H1 (cell line): Measurements from ENCODE around the gene CBLC. TPM values are rescaled to one million over a fixed set of nuclear protein-coding genes. Genes with fewer than 3 reads are reported as not detected.

Experiments
- ASH2L ChIP-seq: fragments of 200-600, 300-600 bp; sonication (generic); IDR thresholded peaks from one replicate; pipeline ENCODE4 v1.7.1; 2017; ENCODE audit warnings: low read length
- CEBPB ChIP-seq: IDR thresholded peaks from 2 replicates; pipeline ENCODE4 v1.6.1; 2012; ENCODE audit warnings: low read depth, low read length
- CTCF ChIP-seq, 3 experiments: IDR thresholded peaks; 1 replicate in 2 of 3; 2 replicates in 1 of 3; pipeline versions ENCODE4 v1.5.1 to v1.6.1; 2011; ENCODE audit warnings: low read length in 3 of 3, mild to moderate bottlenecking in 3 of 3, inconsistent platforms in 2 of 3, low read depth in 1 of 3, moderate library complexity in 1 of 3; ENCODE audit not compliant: insufficient read depth in 1 of 3; ENCODE audit errors: control extremely low read depth in 1 of 3
- EP300 ChIP-seq, 2 experiments: IDR thresholded peaks; 1 replicate in 1 of 2; 2 replicates in 1 of 2; pipeline ENCODE4 v1.6.1; 2011 to 2012; ENCODE audit warnings: low read depth in 2 of 2, low read length in 2 of 2, mild to moderate bottlenecking in 2 of 2, borderline replicate concordance in 1 of 2, inconsistent platforms in 1 of 2, moderate library complexity in 1 of 2
- KDM5A ChIP-seq: fragments of 200-600 bp; IDR thresholded peaks from 2 replicates; pipeline ENCODE4 v1.7.1; 2012; ENCODE audit warnings: mild to moderate bottlenecking, low read length, inconsistent platforms, mixed read lengths
- SIN3A ChIP-seq, 2 experiments: IDR thresholded peaks in 1 of 2; conservative IDR thresholded peaks in 1 of 2; 2 replicates each; pipeline ENCODE4 v1.6.1; 2011 to 2012; ENCODE audit warnings: low read length in 2 of 2, improper control_type of control experiment in 1 of 2, low read depth in 1 of 2, mild to moderate bottlenecking in 1 of 2
- TAF7 ChIP-seq: optimal IDR thresholded peaks from 2 replicates; pipeline ENCODE3; 2011; ENCODE audit warnings: low read depth, mild to moderate bottlenecking, inconsistent platforms, low read length, moderate library complexity, borderline replicate concordance
- TEAD4 ChIP-seq: IDR thresholded peaks from 2 replicates; pipeline ENCODE4 v1.6.1; 2012; ENCODE audit warnings: low read depth, low read length, inconsistent platforms, mixed read lengths
- polyA plus RNA-seq, 7 experiments: library from polyadenylated mRNA; depleted of rRNA in 3 of 7; stranded (reverse) in 5 of 7; unstranded in 2 of 7; fragments of >200 nt in 5 of 7; fragments of 200-250 nt in 2 of 7; gene quantifications; 1 replicate in 5 of 7; 2 replicates in 1 of 7; 4 replicates in 1 of 7; pipeline versions ENCODE4 v1.2.1 to v1.2.3, GENCODE V29; 2011 to 2013; ENCODE audit warnings: missing spikeins in 2 of 7, mixed read lengths in 2 of 7
- total RNA-seq: library from RNA; stranded (reverse); fragmentation: NEBNext Ultra II Directional; extraction: Animal tissue kit (Norgen Biotek cat#: 25700); gene quantifications from 2 replicates; pipeline ENCODE4 v1.2.1, GENCODE V29; 2021

CBLC gene
- total and polyA plus RNA-seq, 2 of the 8 experiments (the other 6 are each of a cell fraction or from before 2014, with no cell fraction given), result 17.4 to 35.7 TPM

GRCh38 chr19:44746946-44747738, 30.5 kb upstream of the CBLC start (continued):
- TF ChIP-seq CTCF (IDR thresholded peaks at IDR 0.05; ENCODE audit: control extremely low read depth in 1 of 3, insufficient read depth in 1 of 3, low read depth in 1 of 3, low read length in 3 of 3) (no peak), SIN3A (conservative IDR thresholded peaks at IDR 0.05 in 1 of 2, IDR thresholded peaks at IDR 0.05 in 1 of 2; ENCODE audit: low read depth in 1 of 2, low read length in 2 of 2) (peak in 1 of 2 experiments; percentile 14; a peak in 1 of 4 replicates), TAF7 (no peak), CEBPB (no peak), EP300 (IDR thresholded peaks at IDR 0.05; ENCODE audit: borderline replicate concordance in 1 of 2, low read depth in 2 of 2, low read length in 2 of 2) (0 out of 3 replicates have a peak, but pooled peaks of 1 of the 2 experiments have one; percentile 48), TEAD4 (no peak), KDM5A (no peak), ASH2L (peak; percentile 32)
